HG03521 (cell line): ENCODE measurements around the gene CPT1C.

ENCODE experiments used
- ATAC-seq: cut with Tn5 transposase; IDR thresholded peaks from one replicate; pipeline ENCODE4 v1.9.1; 2021; ENCODE audit warnings: mild to moderate bottlenecking, moderate library complexity; ENCODE audit not compliant: unreplicated experiment

The CPT1C gene

GRCh38 chr19:49749055-49749716, 58.3 kb downstream of the CPT1C start:
- no peak for ATAC-seq

GRCh38 chr19:49749771-49750170, 58.9 kb downstream of the CPT1C start:
- ATAC-seq: no peak

GRCh38 chr19:49752701-49753100, 61.8 kb downstream of the CPT1C start:
- no peak for ATAC-seq

GRCh38 chr19:49755956-49756355, 65.0 kb downstream of the CPT1C start:
- ATAC-seq: no peak

GRCh38 chr19:49758292-49758691, 67.4 kb downstream of the CPT1C start:
- no peak for ATAC-seq

GRCh38 chr19:49761249-49761624, 70.3 kb downstream of the CPT1C start:
- ATAC-seq: no peak

- ATAC-seq: no peak
Observed at GRCh38 chr19:49761625-49762311, 70.9 kb downstream of the CPT1C start.

GRCh38 chr19:49763230-49763629, 72.3 kb downstream of the CPT1C start, which contains the start of gene TSKS:
TSS of gene TSKS (minus strand) at chr19:49763306. CDS start at chr19:49763247, 59 bp downstream.
- no peak for ATAC-seq
